Endothelial cell of umbilical vein (primary cell): ENCODE results near the gene PCID2. TPM values are rescaled to one million over a fixed set of nuclear protein-coding genes. Genes with fewer than 3 reads are reported as not detected.
"Not testable (repeated sequence)": the region's sequence is repeated elsewhere in the genome, so short reads cannot be mapped to it uniquely, and the experiment has no call there.

Experiments used
- BruUV-seq: library from RNA; stranded (reverse); fragments of 400-500 nt; replicated peaks from 2 replicates; lab custom pipeline; 2021; lab: Mats Ljungman, UMichigan
- CTCF ChIA-PET: fragments of 300-600, 350-600 bp; sonication (Branson Sonifier 250); formaldehyde crosslinking; loops from one replicate; lab custom pipeline; 2021; ENCODE audit warnings: antibody characterized with exemption, inconsistent platforms; lab: Charles Lee
- POLR2A ChIA-PET: fragments of 300-600, 350-600 bp; sonication (Branson Sonifier 250); formaldehyde crosslinking; loops from one replicate; lab custom pipeline; 2021; ENCODE audit warnings: antibody characterized with exemption, inconsistent platforms; lab: Charles Lee
- DNase-seq: peaks from one replicate; pipeline ENCODE4 v3.0.0-alpha.2; 2011; ENCODE audit warnings: low read depth, low spot score
- FAIRE-seq: peaks from 2 replicates; lab custom pipeline; 2011; peaks lifted over from hg19 to GRCh38; lab: Jason Lieb, UNC
- H2AFZ ChIP-seq: 2 replicates; pipeline ENCODE4 v1.6.0; 2012; ENCODE audit warnings: low read depth, low read length, control low read depth, inconsistent platforms
- H3K27ac ChIP-seq: 2 replicates; pipeline ENCODE4 v1.5.1; 2011; ENCODE audit warnings: low read depth, mild to moderate bottlenecking, control low read depth, low read length, moderate library complexity; ENCODE audit not compliant: insufficient read depth
- H3K27me3 ChIP-seq, 2 experiments: 2 replicates each; pipeline versions ENCODE4 v1.6.0 to v1.6.1; 2011; ENCODE audit warnings: low read length in 2 of 2, mixed read lengths in 1 of 2; ENCODE audit not compliant: control insufficient read depth in 2 of 2, insufficient read depth in 2 of 2
- H3K36me3 ChIP-seq, 2 experiments: 2 replicates in 1 of 2; 3 replicates in 1 of 2; pipeline ENCODE4 v1.5.1; 2011; ENCODE audit warnings: low read length in 2 of 2, mild to moderate bottlenecking in 1 of 2, moderate library complexity in 1 of 2; ENCODE audit not compliant: control insufficient read depth in 2 of 2, insufficient read depth in 2 of 2; ENCODE audit errors: extremely low read depth in 1 of 2
- H3K4me1 ChIP-seq: 3 replicates; pipeline ENCODE4 v1.5.1; 2011; ENCODE audit warnings: mild to moderate bottlenecking, low read length; ENCODE audit not compliant: control insufficient read depth, insufficient read depth; ENCODE audit errors: extremely low read depth
- H3K4me2 ChIP-seq: 2 replicates; pipeline ENCODE4 v1.6.1; 2011; ENCODE audit warnings: low read length, control low read depth, mixed read lengths; ENCODE audit not compliant: insufficient read depth
- H3K4me3 ChIP-seq, 3 experiments: fragments of 200-600 bp in 1 of 3; sonication (generic), shearing (Covaris generic) in 1 of 3; replicated peaks in 1 of 3; 2 replicates each; pipeline ENCODE4 v1.5.1; 2011 to 2016; ENCODE audit warnings: control low read depth in 3 of 3, low read length in 3 of 3, mild to moderate bottlenecking in 2 of 3, inconsistent platforms in 1 of 3, low read depth in 1 of 3, moderate library complexity in 1 of 3; ENCODE audit not compliant: insufficient read depth in 1 of 3
- H3K79me2 ChIP-seq: 2 replicates; pipeline ENCODE4 v1.6.0; 2012; ENCODE audit warnings: low read length, inconsistent platforms; ENCODE audit not compliant: control insufficient read depth, insufficient read depth
- H3K9ac ChIP-seq: replicated peaks from 2 replicates; pipeline ENCODE3; 2011; ENCODE audit warnings: low read length, control low read depth; ENCODE audit not compliant: insufficient read depth; ENCODE audit errors: extremely low read depth
- H3K9me1 ChIP-seq: replicated peaks from 3 replicates; pipeline ENCODE4 v1.6.0; 2011; ENCODE audit warnings: mild to moderate bottlenecking, low read length; ENCODE audit not compliant: control insufficient read depth, insufficient read depth; ENCODE audit errors: extremely low read depth
- H3K9me3 ChIP-seq: replicated peaks from 2 replicates; pipeline ENCODE4 v1.5.1; 2012; ENCODE audit warnings: low read length, inconsistent platforms; ENCODE audit not compliant: control insufficient read depth, insufficient read depth
- H4K20me1 ChIP-seq: replicated peaks from 2 replicates; pipeline ENCODE3; 2011; ENCODE audit warnings: mild to moderate bottlenecking, low read length; ENCODE audit not compliant: control insufficient read depth, insufficient read depth; ENCODE audit errors: extremely low read depth
- FOS ChIP-seq: IDR thresholded peaks from 2 replicates; pipeline ENCODE4 v1.6.1; 2011; ENCODE audit warnings: mild to moderate bottlenecking, low read length, moderate library complexity, borderline replicate concordance; ENCODE audit not compliant: insufficient read depth
- GATA2 ChIP-seq: IDR thresholded peaks from 2 replicates; pipeline ENCODE4 v1.7.0; 2011; ENCODE audit warnings: low read depth, mild to moderate bottlenecking, moderate library complexity, mixed read lengths, low read length; ENCODE audit not compliant: insufficient read length, insufficient read depth
- dilution Hi-C: fragments of 300-500 bp; cut with MboI; formaldehyde crosslinking; loops from one replicate; pipeline ENCODE4 v1.15.0; 2019; ENCODE audit warnings: low sequenced_read_pairs; ENCODE audit not compliant: extremely low pct_ligation_motif_present
- intact Hi-C: fragments of 100-400 bp; cut with micrococcal nuclease; formaldehyde crosslinking; loops from one replicate; pipeline ENCODE4 v1.10.0; 2022
- polyA plus RNA-seq, 4 experiments: library from polyadenylated mRNA; depleted of rRNA in 3 of 4; stranded (reverse) in 3 of 4; unstranded in 1 of 4; fragments of >200 nt; gene quantifications; 2 replicates each; pipeline versions ENCODE4 v1.2.1 to v1.2.3, GENCODE V29; 2011 to 2012; ENCODE audit warnings: missing spikeins in 1 of 4
- total RNA-seq: library from RNA; stranded (reverse); gene quantifications from 2 replicates; pipeline ENCODE4 v1.2.3, GENCODE V29; 2021
- TF ChIP-seq, protein P1 (sequence below): IDR thresholded peaks from 2 replicates; pipeline ENCODE4 v1.6.1; 2011; ENCODE audit not compliant: insufficient read depth, insufficient read length

PCID2 gene
- total and polyA plus RNA-seq, 2 donors (not counting 3 experiments of a cell fraction or from before 2014, with no cell fraction given), result 52.1 to 55.6 TPM

DNA sequence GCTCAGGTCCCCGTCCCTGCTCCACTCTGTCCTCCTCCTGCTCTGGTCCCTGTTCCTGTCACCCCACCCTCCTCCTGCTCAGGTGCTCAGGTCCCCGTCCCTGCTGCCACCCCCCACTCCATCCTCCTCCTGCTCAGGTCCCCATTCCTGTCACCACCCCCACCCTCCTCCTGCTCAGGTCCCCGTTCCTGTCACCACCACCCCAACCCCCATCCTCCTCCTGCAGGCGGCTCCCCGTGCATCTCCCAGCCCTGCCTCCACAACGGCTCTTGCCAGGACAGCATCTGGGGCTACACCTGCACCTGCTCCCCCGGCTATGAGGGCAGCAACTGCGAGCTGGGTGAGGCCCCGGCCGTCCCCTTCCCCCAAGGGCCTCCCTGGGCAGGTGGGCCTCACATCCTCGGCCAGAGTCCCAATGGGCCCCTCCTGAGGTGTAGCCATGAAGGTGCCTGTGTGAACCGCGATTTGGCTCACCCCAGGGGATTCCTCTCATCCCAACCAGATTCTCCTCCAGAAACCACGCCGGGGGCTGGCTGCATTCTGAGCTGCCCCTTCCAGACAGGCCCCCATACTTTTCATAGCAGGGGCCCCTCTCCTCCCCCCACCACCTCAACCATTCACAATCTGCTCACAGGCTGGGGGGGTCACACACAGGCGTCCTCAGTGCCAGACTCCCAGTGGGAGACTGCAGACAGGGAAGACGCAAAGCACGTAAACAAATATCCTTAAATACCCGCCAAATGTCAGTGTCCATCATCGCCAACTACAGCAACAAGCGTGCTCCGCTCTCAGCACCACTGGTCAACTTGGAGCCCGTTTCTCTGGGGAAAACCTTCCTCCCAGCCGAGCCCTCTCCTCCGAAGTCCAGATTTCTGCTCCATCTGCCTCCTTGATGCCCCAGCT lies 45.4 kb downstream of the PCID2 start:
- Histone ChIP-seq H3K79me2 (no peaks in the 10 kb centered on the region), H3K4me1 (no peaks in the 10 kb centered on the region), H3K9ac (no peak overlapping the region), H3K27me3 (peaks cover 0 to 2% of the 10 kb centered on the region in 2 experiments), H3K4me3 (no peak overlapping the region), H3K9me3 (no peaks in the 10 kb centered on the region), H3K9me1 (no peaks in the 10 kb centered on the region), H2AFZ (no peak overlapping the region), H3K36me3 (no peaks in the 10 kb centered on the region), H4K20me1 (no peaks in the 10 kb centered on the region), H3K4me2 (no peak overlapping the region), H3K27ac (no peak overlapping the region)
- ChIA-PET POLR2A (no interaction called here), CTCF (interaction anchor here (0.6 kb wide), 1 partner anchor 93 kb away, joined by 3 read pairs; no protein-coding TSS in a partner anchor)
- dilution Hi-C loops (no loop called here), intact Hi-C loops (no loop called here)
- no peak for DNase-seq
- no peak for FAIRE-seq
- BruUV-seq, result no TSS peak
- TF ChIP-seq, protein P1, sequence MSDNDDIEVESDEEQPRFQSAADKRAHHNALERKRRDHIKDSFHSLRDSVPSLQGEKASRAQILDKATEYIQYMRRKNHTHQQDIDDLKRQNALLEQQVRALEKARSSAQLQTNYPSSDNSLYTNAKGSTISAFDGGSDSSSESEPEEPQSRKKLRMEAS, result no peak
- no peak for TF ChIP-seq GATA2
- TF ChIP-seq FOS, result no peak

GRCh38 chr13:113161975-113162374 lies 46.5 kb downstream of the PCID2 start:
- H3K9me3 ChIP-seq, DNase-seq, H3K9ac ChIP-seq, POLR2A ChIA-PET, H2AFZ ChIP-seq, H3K4me1 ChIP-seq, H3K79me2 ChIP-seq, H3K9me1 ChIP-seq, H3K27ac ChIP-seq, H3K4me3 ChIP-seq, H3K27me3 ChIP-seq, H4K20me1 ChIP-seq, FAIRE-seq, H3K4me2 ChIP-seq, CTCF ChIA-PET, dilution Hi-C loops, intact Hi-C loops, BruUV-seq, H3K36me3 ChIP-seq: not testable (repeated sequence)
